ENCODE data around the gene ASB16.

Gene ASB16

DNA sequence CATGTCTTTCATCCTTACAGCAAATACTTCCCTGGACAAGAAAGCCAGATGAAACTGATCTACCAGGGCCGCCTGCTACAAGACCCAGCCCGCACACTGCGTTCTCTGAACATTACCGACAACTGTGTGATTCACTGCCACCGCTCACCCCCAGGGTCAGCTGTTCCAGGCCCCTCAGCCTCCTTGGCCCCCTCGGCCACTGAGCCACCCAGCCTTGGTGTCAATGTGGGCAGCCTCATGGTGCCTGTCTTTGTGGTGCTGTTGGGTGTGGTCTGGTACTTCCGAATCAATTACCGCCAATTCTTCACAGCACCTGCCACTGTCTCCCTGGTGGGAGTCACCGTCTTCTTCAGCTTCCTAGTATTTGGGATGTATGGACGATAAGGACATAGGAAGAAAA, 20.0 kb downstream of the ASB16 start:
- Histone ChIP-seq H3K4me1 (peaks cover 3% of the 10 kb centered on the region), H3K4me2 (ENCODE audit: low read length) (no peak overlapping the region), H3K4me3 (ENCODE audit: low read depth, low read length) (no peak overlapping the region), H3K9me3 (ENCODE audit: control insufficient read depth, low read length) (no peaks in the 10 kb centered on the region), H2AFZ (no peak overlapping the region), H3K27ac (no peak overlapping the region), H3K27me3 (ENCODE audit: control insufficient read depth, insufficient read depth, low read length) (no peaks in the 10 kb centered on the region), H3K79me2 (peaks cover under 1% of the 10 kb centered on the region), H3K9ac (no peak overlapping the region), H3K36me3 (ENCODE audit: control insufficient read depth, insufficient read depth, low read length) (no peaks in the 10 kb centered on the region)
- TF ChIP-seq, protein P1, sequence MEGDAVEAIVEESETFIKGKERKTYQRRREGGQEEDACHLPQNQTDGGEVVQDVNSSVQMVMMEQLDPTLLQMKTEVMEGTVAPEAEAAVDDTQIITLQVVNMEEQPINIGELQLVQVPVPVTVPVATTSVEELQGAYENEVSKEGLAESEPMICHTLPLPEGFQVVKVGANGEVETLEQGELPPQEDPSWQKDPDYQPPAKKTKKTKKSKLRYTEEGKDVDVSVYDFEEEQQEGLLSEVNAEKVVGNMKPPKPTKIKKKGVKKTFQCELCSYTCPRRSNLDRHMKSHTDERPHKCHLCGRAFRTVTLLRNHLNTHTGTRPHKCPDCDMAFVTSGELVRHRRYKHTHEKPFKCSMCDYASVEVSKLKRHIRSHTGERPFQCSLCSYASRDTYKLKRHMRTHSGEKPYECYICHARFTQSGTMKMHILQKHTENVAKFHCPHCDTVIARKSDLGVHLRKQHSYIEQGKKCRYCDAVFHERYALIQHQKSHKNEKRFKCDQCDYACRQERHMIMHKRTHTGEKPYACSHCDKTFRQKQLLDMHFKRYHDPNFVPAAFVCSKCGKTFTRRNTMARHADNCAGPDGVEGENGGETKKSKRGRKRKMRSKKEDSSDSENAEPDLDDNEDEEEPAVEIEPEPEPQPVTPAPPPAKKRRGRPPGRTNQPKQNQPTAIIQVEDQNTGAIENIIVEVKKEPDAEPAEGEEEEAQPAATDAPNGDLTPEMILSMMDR (IDR thresholded peaks at IDR 0.05) = no peak

DNA sequence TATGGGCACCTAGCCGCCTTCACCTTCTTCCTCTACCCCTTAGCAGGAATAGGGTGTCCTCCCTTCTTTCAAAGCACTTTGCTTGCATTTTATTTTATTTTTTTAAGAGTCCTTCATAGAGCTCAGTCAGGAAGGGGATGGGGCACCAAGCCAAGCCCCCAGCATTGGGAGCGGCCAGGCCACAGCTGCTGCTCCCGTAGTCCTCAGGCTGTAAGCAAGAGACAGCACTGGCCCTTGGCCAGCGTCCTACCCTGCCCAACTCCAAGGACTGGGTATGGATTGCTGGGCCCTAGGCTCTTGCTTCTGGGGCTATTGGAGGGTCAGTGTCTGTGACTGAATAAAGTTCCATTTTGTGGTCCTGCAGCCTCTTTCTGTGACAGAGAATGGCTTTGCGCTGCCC, 20.9 kb downstream of the ASB16 start:
- Histone ChIP-seq H3K27ac (no peak overlapping the region), H3K36me3 (ENCODE audit: control insufficient read depth, insufficient read depth, low read length) (no peaks in the 10 kb centered on the region), H3K27me3 (ENCODE audit: control insufficient read depth, insufficient read depth, low read length) (no peaks in the 10 kb centered on the region), H3K79me2 (no peaks in the 10 kb centered on the region), H3K9me3 (ENCODE audit: control insufficient read depth, low read length) (no peaks in the 10 kb centered on the region), H3K4me2 (ENCODE audit: low read length) (no peak overlapping the region), H3K9ac (no peak overlapping the region), H3K4me3 (ENCODE audit: low read depth, low read length) (no peak overlapping the region), H3K4me1 (no peaks in the 10 kb centered on the region), H2AFZ (no peak overlapping the region)
- TF ChIP-seq, protein P1 (IDR thresholded peaks at IDR 0.05) = no peak

DNA sequence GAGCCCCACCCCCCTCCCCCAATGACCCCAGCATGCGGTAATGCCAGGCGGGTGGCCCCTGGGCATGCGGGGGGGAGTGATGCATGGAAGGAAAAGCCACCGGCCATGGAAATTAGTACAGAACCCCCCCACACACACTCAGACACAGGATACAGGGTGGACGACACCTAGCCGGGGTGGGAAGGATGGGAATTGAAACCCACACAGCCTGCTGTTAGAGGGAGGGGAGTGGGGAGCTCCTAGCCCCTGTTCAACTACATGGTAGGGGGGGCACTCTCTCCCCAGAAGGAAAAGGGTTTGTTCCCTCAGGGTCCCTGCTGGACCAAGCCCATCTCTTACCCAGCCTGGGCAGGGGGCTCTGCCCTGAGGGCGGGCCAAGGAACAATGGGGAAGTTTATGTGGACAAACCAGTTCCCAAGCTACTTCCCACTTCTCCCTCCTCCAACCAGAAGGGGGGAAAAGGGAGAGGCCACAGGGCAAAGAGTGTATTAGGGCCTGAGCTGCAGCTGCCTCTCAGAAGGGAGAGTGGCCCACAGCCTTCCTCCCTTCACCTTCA, 21.5 kb downstream of the ASB16 start:
- no peak overlapping the region for H3K27ac ChIP-seq
- H3K4me1 ChIP-seq = no peaks in the 10 kb centered on the region
- no peaks in the 10 kb centered on the region for H3K27me3 ChIP-seq (ENCODE audit: control insufficient read depth, insufficient read depth, low read length)
- no peak overlapping the region for H3K9ac ChIP-seq
- TF ChIP-seq, protein P1 (IDR thresholded peaks at IDR 0.05) = no peak
- H3K79me2 ChIP-seq = no peaks in the 10 kb centered on the region
- no peak overlapping the region for H2AFZ ChIP-seq
- no peaks in the 10 kb centered on the region for H3K36me3 ChIP-seq (ENCODE audit: control insufficient read depth, insufficient read depth, low read length)
- H3K9me3 ChIP-seq (ENCODE audit: control insufficient read depth, low read length) = no peaks in the 10 kb centered on the region
- no peak overlapping the region for H3K4me3 ChIP-seq (ENCODE audit: low read depth, low read length)
- H3K4me2 ChIP-seq (ENCODE audit: low read length) = no peak overlapping the region

DNA sequence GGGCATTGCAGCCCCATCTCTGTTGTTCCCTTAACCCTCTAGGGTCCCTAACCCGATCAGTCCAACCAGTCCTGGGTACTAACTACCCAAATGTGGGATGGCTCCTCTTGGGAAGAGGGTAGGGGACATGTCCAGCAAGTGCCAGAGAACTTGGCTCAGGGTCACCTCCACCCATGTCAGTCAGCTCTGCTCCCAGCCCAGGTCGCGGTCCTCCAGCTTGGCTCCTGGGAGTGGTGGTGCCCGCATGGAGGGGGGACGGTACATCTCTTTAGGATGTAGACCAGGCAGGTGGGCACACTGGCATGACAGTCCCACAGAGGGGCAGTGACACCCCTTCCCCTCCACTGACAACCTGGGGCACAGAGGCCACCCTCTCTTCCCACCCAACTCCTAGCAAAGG, 22.2 kb downstream of the ASB16 start:
- TF ChIP-seq, protein P1 (IDR thresholded peaks at IDR 0.05) = no peak
- no peak overlapping the region for H3K4me3 ChIP-seq (ENCODE audit: low read depth, low read length)
- H3K27ac ChIP-seq = no peak overlapping the region
- no peaks in the 10 kb centered on the region for H3K4me1 ChIP-seq
- no peaks in the 10 kb centered on the region for H3K27me3 ChIP-seq (ENCODE audit: control insufficient read depth, insufficient read depth, low read length)
- no peak overlapping the region for H3K9ac ChIP-seq
- H2AFZ ChIP-seq = no peak overlapping the region
- no peak overlapping the region for H3K4me2 ChIP-seq (ENCODE audit: low read length)
- H3K79me2 ChIP-seq = no peaks in the 10 kb centered on the region
- no peaks in the 10 kb centered on the region for H3K9me3 ChIP-seq (ENCODE audit: control insufficient read depth, low read length)
- H3K36me3 ChIP-seq (ENCODE audit: control insufficient read depth, insufficient read depth, low read length) = no peaks in the 10 kb centered on the region

- TF ChIP-seq, protein P1 (IDR thresholded peaks at IDR 0.05) = no peak
- no peaks in the 10 kb centered on the region for H3K36me3 ChIP-seq (ENCODE audit: control insufficient read depth, insufficient read depth, low read length)
- H3K4me3 ChIP-seq (ENCODE audit: low read depth, low read length) = no peak overlapping the region
- no peak overlapping the region for H2AFZ ChIP-seq
- H3K4me1 ChIP-seq = no peaks in the 10 kb centered on the region
- H3K27me3 ChIP-seq (ENCODE audit: control insufficient read depth, insufficient read depth, low read length) = no peaks in the 10 kb centered on the region
- no peaks in the 10 kb centered on the region for H3K79me2 ChIP-seq
- no peak overlapping the region for H3K4me2 ChIP-seq (ENCODE audit: low read length)
- no peaks in the 10 kb centered on the region for H3K9me3 ChIP-seq (ENCODE audit: control insufficient read depth, low read length)
- no peak overlapping the region for H3K27ac ChIP-seq
- H3K9ac ChIP-seq = no peak overlapping the region
Observed at GRCh38 chr17:44193326-44194084, 23.0 kb downstream of the ASB16 start.

Measured in parathyroid adenoma (tissue), 2 donors.